ENCODE results near the gene NKD2. TPM values are rescaled to one million over a fixed set of nuclear protein-coding genes. Genes with fewer than 3 reads are reported as not detected.

NKD2 gene
- total and polyA plus RNA-seq, 2 experiments from 2014 or later = 9.0 to 11.9 TPM

- H3K27me3 Mint-ChIP-seq (ENCODE audit: insufficient read depth, low read depth, poor library complexity) = peaks cover 6% of the 10 kb centered on the region
- H3K9me3 Mint-ChIP-seq = peaks cover 73% of the 10 kb centered on the region
- no peaks in the 10 kb centered on the region for H3K79me2 ChIP-seq (replicated peaks; ENCODE audit: insufficient read depth)
- H2AFZ ChIP-seq = no peak overlapping the region
- no peaks in the 10 kb centered on the region for H3K27me3 ChIP-seq (ENCODE audit: insufficient read depth)
- H4K20me1 ChIP-seq (replicated peaks; ENCODE audit: insufficient read depth) = no peaks in the 10 kb centered on the region
- DNase-seq (ENCODE audit: low spot score) (no peak), ATAC-seq (no peak)
- peaks cover 3% of the 10 kb centered on the region; the same call in 1 of the 3 replicates for H3K4me1 Mint-ChIP-seq
- peaks cover 49% of the 10 kb centered on the region for H3K36me3 Mint-ChIP-seq (ENCODE audit: low read depth)
- TF ChIP-seq CREB1 (CRISPR knock-in tag; IDR thresholded peaks at IDR 0.05; ENCODE audit: low read depth) = no peak
- no peak for TF ChIP-seq STAT1 (IDR thresholded peaks at IDR 0.05; ENCODE audit: unreplicated experiment)
- TF ChIP-seq JUNB (IDR thresholded peaks at IDR 0.05; ENCODE audit: unreplicated experiment) = no peak
- TF ChIP-seq CTCF (conservative IDR thresholded peaks at IDR 0.05; ENCODE audit: low read depth in 2 of 2) = no peak
- no peak for TF ChIP-seq ZNF114 (CRISPR knock-in tag; IDR thresholded peaks at IDR 0.05)
- TF ChIP-seq EZH2phosphoT487 (IDR thresholded peaks at IDR 0.05; ENCODE audit: unreplicated experiment) = no peak
- TF ChIP-seq ZNF331 (CRISPR knock-in tag; IDR thresholded peaks at IDR 0.05; ENCODE audit: low read depth) = no peak
- TF ChIP-seq NANOG (IDR thresholded peaks at IDR 0.05; ENCODE audit: borderline replicate concordance) = no peak
- TF ChIP-seq ZNF462 (CRISPR knock-in tag; IDR thresholded peaks at IDR 0.05) = no peak
- no peak for TF ChIP-seq REST (IDR thresholded peaks at IDR 0.05; ENCODE audit: unreplicated experiment)
- no peak for TF ChIP-seq POLR2AphosphoS5 (IDR thresholded peaks at IDR 0.05; ENCODE audit: low read depth)
- no peaks in the 10 kb centered on the region for H3K36me3 ChIP-seq (ENCODE audit: insufficient read depth)
- no peaks in the 10 kb centered on the region for H3K9me2 ChIP-seq (ENCODE audit: insufficient read depth)
- H3K4me2 ChIP-seq = no peak overlapping the region
- H3K4me3 Mint-ChIP-seq = no peak overlapping the region
- no peaks in the 10 kb centered on the region for H3F3A ChIP-seq (replicated peaks; ENCODE audit: low read depth)
- no peak overlapping the region for H3K27ac Mint-ChIP-seq
- no peak overlapping the region for H3K4me3 ChIP-seq
- no peak overlapping the region for H3K27ac ChIP-seq (ENCODE audit: low read depth)
- H3K4me1 ChIP-seq (ENCODE audit: insufficient read depth) = no peaks in the 10 kb centered on the region
Measured at GRCh38 chr5:1042626-1043025, 34.0 kb downstream of the NKD2 start.

Measured in GM23338 (cell line).